Common myeloid progenitor, CD34-positive (primary cell): Measurements from ENCODE around the gene NOD2. TPM values are rescaled to one million over a fixed set of nuclear protein-coding genes. Genes with fewer than 3 reads are reported as not detected.

Experiments used
- CTCF ChIA-PET: fragments of 350-600 bp; sonication (Branson Sonifier 250); formaldehyde crosslinking; loops from one replicate; lab custom pipeline; 2021; ENCODE audit warnings: antibody characterized with exemption; lab: Charles Lee
- POLR2A ChIA-PET: fragments of 350-600 bp; sonication (Branson Sonifier 250); formaldehyde crosslinking; loops from one replicate; lab custom pipeline; 2021; ENCODE audit warnings: antibody characterized with exemption; lab: Charles Lee
- DNase-seq, 3 donors: peaks; one replicate each; pipeline versions ENCODE4 v3.0.0 to v3.0.0-alpha.2; 2013
- H3K27ac ChIP-seq, 2 experiments: 1 replicate in 1 of 2; 2 replicates in 1 of 2; pipeline ENCODE4 v1.7.0; 2013; ENCODE audit warnings: inconsistent platforms in 2 of 2, low read length in 2 of 2, mild to moderate bottlenecking in 2 of 2, low read depth in 1 of 2, moderate library complexity in 1 of 2; ENCODE audit not compliant: severe bottlenecking in 2 of 2, insufficient read depth in 1 of 2, poor library complexity in 1 of 2
- H3K27me3 ChIP-seq, 5 experiments: replicated peaks in 2 of 5; 1 replicate in 3 of 5; 2 replicates in 2 of 5; pipeline versions ENCODE4 v1.6.1 to v1.7.0; 2013; ENCODE audit warnings: low read length in 4 of 5, mild to moderate bottlenecking in 2 of 5, moderate library complexity in 2 of 5, inconsistent platforms in 1 of 5; ENCODE audit not compliant: insufficient read depth in 5 of 5, control insufficient read depth in 4 of 5
- H3K36me3 ChIP-seq, 4 experiments: 1 replicate in 2 of 4; 2 replicates in 2 of 4; pipeline versions ENCODE4 v1.6.1 to v1.7.0; 2013; ENCODE audit warnings: low read length in 3 of 4, control low read depth in 1 of 4, mild to moderate bottlenecking in 1 of 4; ENCODE audit not compliant: control insufficient read depth in 4 of 4, insufficient read depth in 4 of 4
- H3K4me1 ChIP-seq, 4 experiments: 1 replicate in 3 of 4; 2 replicates in 1 of 4; pipeline versions ENCODE4 v1.6.1 to v1.7.1; 2013; ENCODE audit warnings: low read length in 3 of 4, mild to moderate bottlenecking in 3 of 4, control low read depth in 1 of 4, inconsistent platforms in 1 of 4, moderate library complexity in 1 of 4; ENCODE audit not compliant: control insufficient read depth in 4 of 4, insufficient read depth in 4 of 4; ENCODE audit errors: control extremely low read depth in 1 of 4
- H3K4me3 ChIP-seq, 7 experiments: 1 replicate in 4 of 7; 2 replicates in 3 of 7; pipeline versions ENCODE4 v1.5.1 to v1.7.0; 2013; ENCODE audit warnings: mild to moderate bottlenecking in 7 of 7, low read length in 6 of 7, moderate library complexity in 6 of 7, inconsistent platforms in 2 of 7, low read depth in 2 of 7, control low read depth in 1 of 7; ENCODE audit not compliant: insufficient read depth in 4 of 7, control insufficient read depth in 1 of 7; ENCODE audit errors: extremely low read depth in 1 of 7
- H3K9me3 ChIP-seq, 5 experiments: 1 replicate in 4 of 5; 2 replicates in 1 of 5; pipeline versions ENCODE4 v1.6.1 to v1.7.1; 2013; ENCODE audit warnings: low read length in 4 of 5, mild to moderate bottlenecking in 2 of 5, inconsistent platforms in 1 of 5, low read depth in 1 of 5, moderate library complexity in 1 of 5; ENCODE audit not compliant: control insufficient read depth in 4 of 5, insufficient read depth in 2 of 5; ENCODE audit errors: control extremely low read depth in 1 of 5
- WGBS: methylation state at CpG from one replicate; pipeline ENCODE4 v1.1.5; 2013; ENCODE audit not compliant: insufficient coverage; 5-methylcytosine and 5-hydroxymethylcytosine counted together
- polyA plus RNA-seq: library from polyadenylated mRNA; unstranded; fragments of 120-200 nt; gene quantifications from one replicate; pipeline ENCODE4 v1.2.1, GENCODE V29; 2013

The NOD2 gene
- 1.1 TPM for polyA plus RNA-seq

DNA sequence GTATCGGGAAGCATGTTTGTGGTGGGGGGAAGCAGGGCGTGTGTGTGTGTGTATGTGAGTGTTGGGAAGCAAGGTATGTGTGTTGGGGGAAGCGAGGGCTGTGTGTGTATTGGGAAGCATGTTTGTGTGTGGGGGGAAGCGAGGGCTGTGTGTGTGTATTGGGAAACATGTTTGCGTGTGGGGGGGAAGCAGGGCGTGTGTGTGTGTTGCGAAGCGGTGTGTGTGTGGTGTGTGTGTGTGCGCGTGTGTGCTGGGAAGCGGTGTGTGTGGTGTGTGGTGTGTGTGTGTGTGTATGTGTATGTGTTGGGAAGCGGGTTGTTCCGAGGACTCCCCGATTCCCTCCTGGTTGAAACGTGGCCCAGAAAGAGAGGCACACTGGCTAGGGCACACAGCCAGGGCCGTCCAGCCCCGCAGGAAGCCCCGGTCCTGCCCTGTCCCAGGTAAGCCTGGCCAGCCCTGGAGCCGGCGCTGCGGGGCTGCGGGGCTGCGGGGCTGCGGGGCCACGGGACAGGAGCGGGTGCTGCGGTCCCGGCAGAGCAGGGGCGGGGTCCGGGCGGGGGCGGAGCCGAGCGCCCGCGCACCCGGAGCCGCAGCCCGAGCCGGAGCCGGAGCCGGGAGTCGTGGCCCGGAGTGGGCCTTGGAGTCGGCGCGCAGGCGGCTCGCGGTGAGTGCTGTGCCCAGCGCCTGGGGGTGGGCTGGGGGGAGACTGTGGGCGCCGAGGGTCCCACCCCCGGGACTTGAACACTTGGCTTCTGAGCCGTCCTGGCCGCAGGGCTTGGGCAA, at the start of gene NOD2:
Gene NOD2 (plus strand): TSS at position 608 of the 783 bp plus-strand sequence. CDS start 5,890 bp downstream, outside the sequence.
- H3K27ac ChIP-seq, result peak within 1 kb of the TSS in 1 of 2 experiments; percentile 7
- DNase-seq, result peak in 2 of 3 donors; percentile 62 to 67
- no peaks in the 10 kb centered on the region for H3K36me3 ChIP-seq
- no peaks in the 10 kb centered on the region for H3K9me3 ChIP-seq
- ChIA-PET POLR2A (no interaction called here), CTCF (interaction anchor here (4.3 kb wide), 1 partner anchor 53 kb away, joined by 17 read pairs; no protein-coding TSS in a partner anchor)
- peaks cover 2 to 49% (median 40%) of the 10 kb centered on the region in 4 experiments for H3K4me1 ChIP-seq
- WGBS, result 16% methylated on average over 24 of the region's 56 CpGs
- H3K4me3 ChIP-seq, result peak within 1 kb of the TSS; percentile 16 to 76 (median 49)
- no peaks in the 10 kb centered on the region for H3K27me3 ChIP-seq

DNA sequence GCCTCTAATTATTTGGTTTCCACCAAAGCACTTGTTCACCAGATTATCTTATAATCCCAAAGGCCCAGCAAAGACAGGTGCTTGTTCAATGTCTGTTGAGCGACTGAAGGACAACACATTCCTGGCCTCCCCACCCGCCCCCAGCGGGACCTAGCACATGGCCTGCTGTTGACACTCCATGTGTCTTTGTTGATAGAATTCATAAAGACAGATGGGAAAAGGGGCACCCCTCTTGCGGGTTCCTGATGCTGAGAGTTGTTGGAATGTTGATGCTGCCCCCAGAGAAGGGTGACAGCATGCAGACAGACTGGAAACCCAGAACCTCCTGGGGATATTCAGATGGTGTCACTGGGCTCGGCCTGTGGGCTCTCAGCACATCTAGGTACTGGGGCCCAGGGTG, 49.2 kb upstream of the NOD2 start:
- POLR2A ChIA-PET, result no interaction called here
- Histone ChIP-seq H3K36me3 (no peaks in the 10 kb centered on the region), H3K4me1 (peaks cover 0 to 13% (median 6%) of the 10 kb centered on the region in 4 experiments), H3K4me3 (no peak overlapping the region), H3K27ac (no peak overlapping the region), H3K27me3 (peaks cover 0 to 1% (median 0%) of the 10 kb centered on the region in 5 experiments), H3K9me3 (peaks cover 0 to 4% (median 0%) of the 10 kb centered on the region in 5 experiments)
- DNase-seq, result no peak
- WGBS, result 100% methylated on average over 3 of the region's 5 CpGs
- CTCF ChIA-PET, result interaction anchor here (1.0 to 3.3 kb wide), 8 partner anchors 9 to 434 kb away, joined by 3 to 23 read pairs (median 4); partner anchors contain the start of gene BRD7

DNA sequence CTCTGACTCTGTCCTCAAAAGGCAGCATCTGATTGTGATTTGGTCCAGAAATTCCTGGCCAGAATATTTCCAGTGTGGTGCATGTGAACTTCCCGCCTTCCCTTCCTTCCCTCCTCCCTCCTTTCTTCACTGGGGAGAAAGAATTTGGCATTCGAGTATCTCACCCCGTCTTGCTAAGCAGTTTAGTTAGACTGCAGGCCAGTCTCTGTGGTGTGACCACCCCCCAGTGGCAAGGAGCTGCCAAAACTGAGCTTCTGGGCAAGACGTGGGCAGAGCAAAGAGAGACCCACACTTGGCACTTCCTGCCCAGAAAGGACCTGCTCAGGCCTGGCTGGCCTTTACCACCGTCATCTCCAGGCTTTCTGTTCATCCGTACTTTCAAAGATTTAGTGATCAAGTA, 48.7 kb upstream of the NOD2 start:
- 55% methylated on average over 4 of the region's 6 CpGs for WGBS
- Histone ChIP-seq H3K36me3 (no peaks in the 10 kb centered on the region), H3K27me3 (peaks cover 0 to 1% (median 0%) of the 10 kb centered on the region in 5 experiments), H3K4me3 (no peak overlapping the region), H3K9me3 (peaks cover 0 to 4% (median 0%) of the 10 kb centered on the region in 5 experiments), H3K4me1 (peaks cover 0 to 13% (median 6%) of the 10 kb centered on the region in 4 experiments), H3K27ac (no peak overlapping the region)
- peak; percentile 48 to 69 (median 62) for DNase-seq
- ChIA-PET POLR2A (no interaction called here), CTCF (interaction anchor here (0.7 to 1.8 kb wide), 13 partner anchors 8 to 578 kb away, joined by 3 to 7 read pairs (median 3); partner anchors contain the start of gene BRD7)

DNA sequence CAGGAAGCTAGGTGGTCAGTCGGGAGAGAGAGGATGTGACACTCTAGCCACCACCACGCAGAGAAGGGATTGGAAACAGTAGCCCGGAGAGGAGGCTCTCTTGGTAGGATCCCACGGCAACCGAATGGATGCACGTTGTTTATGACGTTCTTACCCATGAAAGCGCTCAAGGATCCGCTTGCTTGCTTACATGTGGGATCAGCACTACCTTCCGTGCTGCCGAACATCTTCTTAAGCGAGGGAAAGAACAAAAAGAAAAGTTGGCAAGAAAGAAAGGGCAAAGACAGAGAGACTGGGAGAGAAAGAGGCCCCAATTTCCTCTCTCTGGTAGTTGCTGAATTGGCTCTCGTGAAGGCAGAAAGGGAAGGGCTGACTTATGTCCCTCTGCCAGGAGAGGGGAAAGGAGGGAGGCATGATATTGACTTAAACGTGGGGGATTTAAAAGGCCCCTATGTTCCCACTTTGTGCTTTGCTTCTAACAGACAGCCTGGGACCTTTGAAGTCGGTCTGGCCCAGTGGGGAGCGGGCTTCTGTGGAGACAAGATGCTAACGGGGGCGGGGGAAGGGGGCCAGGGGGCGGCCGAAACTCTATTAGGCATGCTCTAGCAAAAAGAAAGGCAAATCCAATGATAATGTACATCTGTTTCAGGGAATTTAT, 47.7 kb upstream of the NOD2 start:
- 88% methylated on average over 14 of the region's 20 CpGs for WGBS
- POLR2A ChIA-PET, result interaction anchor here (0.7 kb wide), 1 partner anchor 10 kb away, joined by 4 read pairs; no protein-coding TSS in a partner anchor
- no peak overlapping the region for H3K27ac ChIP-seq
- H3K4me1 ChIP-seq, result peaks cover 0 to 13% (median 6%) of the 10 kb centered on the region in 4 experiments
- no peaks in the 10 kb centered on the region for H3K36me3 ChIP-seq
- no peaks in the 10 kb centered on the region for H3K27me3 ChIP-seq
- H3K4me3 ChIP-seq, result no peak overlapping the region
- DNase-seq, result no peak
- CTCF ChIA-PET, result interaction anchor here (0.7 to 1.8 kb wide), 10 partner anchors 8 to 579 kb away, joined by 3 to 7 read pairs (median 4); partner anchors contain the start of gene BRD7
- peaks cover 0 to 4% (median 0%) of the 10 kb centered on the region in 5 experiments for H3K9me3 ChIP-seq

DNA sequence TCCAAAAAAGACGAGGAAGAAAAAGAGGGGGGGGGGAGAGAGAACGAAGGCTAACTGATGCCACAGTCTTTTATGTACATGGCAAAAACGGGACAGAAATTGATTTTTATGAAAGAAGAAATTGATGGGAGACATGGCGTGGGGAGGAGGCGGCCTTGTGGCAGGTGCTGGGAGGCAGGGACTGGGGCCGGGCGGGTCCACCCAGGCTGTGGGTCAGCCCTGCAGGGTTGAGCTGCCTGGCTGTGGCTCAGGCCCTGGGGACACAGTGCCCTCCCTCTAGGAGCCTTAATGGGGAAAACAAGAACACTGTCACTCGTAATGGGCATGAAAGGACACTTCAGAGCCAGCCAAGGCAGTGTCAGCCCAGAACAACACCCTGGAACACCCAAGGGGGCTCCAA, 47.1 kb upstream of the NOD2 start:
- H3K27me3 ChIP-seq, result no peaks in the 10 kb centered on the region
- H3K27ac ChIP-seq, result no peak overlapping the region
- DNase-seq, result no peak
- peaks cover 0 to 4% (median 0%) of the 10 kb centered on the region in 5 experiments for H3K9me3 ChIP-seq
- ChIA-PET CTCF (interaction anchor here (0.9 to 1.6 kb wide), 2 partner anchors 11 to 12 kb away, joined by 3 to 5 read pairs; no protein-coding TSS in a partner anchor), POLR2A (interaction anchor here (0.7 kb wide), 1 partner anchor 10 kb away, joined by 4 read pairs; no protein-coding TSS in a partner anchor)
- no peaks in the 10 kb centered on the region for H3K36me3 ChIP-seq
- H3K4me3 ChIP-seq, result no peak overlapping the region
- H3K4me1 ChIP-seq, result peaks cover 0 to 7% (median 3%) of the 10 kb centered on the region in 4 experiments
- WGBS, result 94% methylated on average over 6 of the region's 8 CpGs

DNA sequence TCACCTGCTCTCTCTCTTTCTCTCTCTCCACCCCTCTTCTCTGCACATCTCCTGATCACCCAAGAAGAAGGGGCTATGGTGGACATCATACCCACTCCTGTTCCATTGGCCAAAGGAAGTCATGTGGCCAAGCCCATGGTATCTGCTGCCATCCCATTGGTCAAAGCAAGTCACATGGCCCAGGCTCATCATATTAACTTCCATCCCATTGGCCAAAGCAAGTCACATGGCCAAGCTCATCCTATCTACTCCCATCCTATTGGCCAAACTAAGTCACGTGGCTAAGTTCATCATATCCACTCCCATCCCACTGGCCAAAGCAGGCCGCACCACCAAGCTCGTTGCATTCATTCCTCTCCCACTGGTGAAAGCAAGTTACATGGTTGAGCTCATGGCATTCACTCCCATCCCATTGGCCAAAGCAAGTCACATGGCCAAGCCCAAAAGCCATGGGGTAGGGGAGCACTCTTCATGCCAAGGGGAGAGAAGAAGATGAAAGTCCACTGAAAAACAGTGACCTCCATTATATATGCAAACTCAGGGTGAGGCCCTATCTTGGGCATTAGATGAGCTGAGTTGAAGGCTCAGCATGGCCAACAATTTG, 41.5 kb upstream of the NOD2 start:
- H3K36me3 ChIP-seq, result no peaks in the 10 kb centered on the region
- H3K9me3 ChIP-seq, result no peaks in the 10 kb centered on the region
- 100% methylated on average over 1 of the region's 3 CpGs for WGBS
- no peaks in the 10 kb centered on the region for H3K27me3 ChIP-seq
- CTCF ChIA-PET, result interaction anchor here (0.9 to 4.5 kb wide), 5 partner anchors 9 to 286 kb away, joined by 3 to 47 read pairs (median 4); no protein-coding TSS in a partner anchor
- no peak overlapping the region for H3K4me3 ChIP-seq
- DNase-seq, result no peak
- POLR2A ChIA-PET, result no interaction called here
- H3K27ac ChIP-seq, result no peak overlapping the region
- H3K4me1 ChIP-seq, result no peaks in the 10 kb centered on the region
